RPMI7951 (cell line): Measurements from ENCODE around the gene BAZ1B. TPM values are rescaled to one million over a fixed set of nuclear protein-coding genes. Genes with fewer than 3 reads are reported as not detected.
"Not testable (repeated sequence)": the region's sequence is repeated elsewhere in the genome, so short reads cannot be mapped to it uniquely, and the experiment has no call there.

Experiments used
- DNase-seq: peaks from one replicate; pipeline ENCODE4 v3.0.0-alpha.2; 2012; ENCODE audit warnings: low read depth
- total RNA-seq: library from RNA; depleted of rRNA; stranded (reverse); fragments of >200 nt; shearing (Covaris generic); gene quantifications from 2 replicates; pipeline ENCODE4 v1.2.3, GENCODE V29; 2014

Gene BAZ1B
- total RNA-seq, 1 experiment from 2014 or later, result 60.4 TPM

- DNase-seq, result no peak
Observed at GRCh38 chr7:73544678-73545077, 22.6 kb upstream of the BAZ1B start.

DNA sequence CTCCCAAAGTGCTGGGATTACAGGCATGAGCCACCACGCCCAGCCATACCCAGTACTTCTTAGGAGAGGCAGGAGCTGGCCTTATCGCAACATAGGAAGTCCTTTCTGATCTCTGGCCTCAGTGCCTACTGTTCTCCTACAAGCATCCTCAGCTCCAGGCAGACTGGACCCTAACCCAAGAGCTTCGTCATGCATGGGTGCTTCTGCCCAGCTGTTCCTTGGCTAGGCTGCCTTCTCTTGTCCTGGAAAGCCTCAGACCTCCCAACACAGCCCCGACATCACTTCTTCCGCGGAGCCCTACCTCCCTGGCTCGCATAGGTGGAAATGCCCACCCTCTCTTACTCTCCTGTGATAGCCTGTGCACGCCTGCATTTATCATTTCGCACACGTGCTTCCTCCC is 19.6 kb upstream of the BAZ1B start:
- no peak for DNase-seq

DNA sequence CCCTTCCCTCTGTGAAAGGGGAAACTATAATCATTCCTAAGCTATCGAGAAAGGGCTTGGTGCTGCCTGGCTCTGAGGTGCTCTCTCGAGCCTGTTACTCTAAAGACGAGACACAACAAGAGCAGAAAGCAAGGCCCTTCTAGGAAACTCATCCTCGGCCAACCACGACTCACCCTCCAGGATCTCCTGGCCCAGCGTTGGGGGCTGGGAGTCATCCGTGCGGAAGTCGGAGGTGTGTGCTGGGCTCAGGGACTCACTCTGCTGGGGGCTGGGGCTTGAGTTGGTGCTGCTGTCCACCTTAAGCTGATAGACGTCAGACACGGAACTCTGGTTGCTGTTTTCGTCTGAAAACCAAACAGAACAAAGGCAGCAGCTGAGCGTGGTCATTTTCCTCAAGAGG is 17.6 kb upstream of the BAZ1B start:
- DNase-seq, result no peak

- not testable (repeated sequence) for DNase-seq
Observed at GRCh38 chr7:73538510-73538909, 16.4 kb upstream of the BAZ1B start.

DNA sequence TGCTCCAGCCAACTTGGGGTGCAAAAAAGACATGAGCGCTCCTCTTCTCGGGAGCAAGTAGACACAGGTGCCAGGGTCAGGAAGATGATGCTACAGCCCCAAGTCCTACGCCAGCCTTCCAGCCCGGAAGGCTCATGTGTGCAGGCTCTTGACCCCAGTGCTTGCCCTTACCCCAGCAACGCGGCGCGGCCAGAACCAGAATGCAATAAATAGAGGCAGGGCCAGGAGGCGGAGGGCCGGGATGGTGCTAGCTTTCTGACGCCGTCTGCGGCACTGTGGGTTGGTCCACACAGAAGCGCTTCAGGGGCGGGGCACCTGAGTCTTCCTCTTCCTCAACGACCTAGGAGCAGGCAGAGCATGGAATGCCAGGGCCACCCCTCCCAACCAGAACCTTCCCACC is 15.0 kb upstream of the BAZ1B start:
- DNase-seq, result no peak

DNA sequence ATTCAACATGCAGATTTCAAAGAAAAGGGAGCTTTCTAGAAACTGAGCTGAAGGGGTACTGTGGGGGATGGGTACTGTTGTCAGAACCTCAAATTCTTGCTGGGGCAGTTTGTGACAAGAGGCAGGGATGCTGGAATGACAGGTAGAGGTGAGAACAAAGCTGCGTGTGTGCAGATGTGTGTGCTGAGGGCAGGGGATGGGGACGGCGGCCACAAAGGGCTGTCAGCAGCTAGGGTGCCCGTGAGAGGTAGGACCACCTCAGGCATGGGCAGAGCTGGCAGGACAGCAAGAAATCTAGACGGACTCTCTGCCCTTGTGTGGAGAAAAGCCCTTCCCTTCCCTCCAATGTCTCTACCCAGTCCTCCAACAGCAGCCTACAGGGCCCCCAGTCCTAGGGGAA is 14.4 kb upstream of the BAZ1B start:
- no peak for DNase-seq

DNA sequence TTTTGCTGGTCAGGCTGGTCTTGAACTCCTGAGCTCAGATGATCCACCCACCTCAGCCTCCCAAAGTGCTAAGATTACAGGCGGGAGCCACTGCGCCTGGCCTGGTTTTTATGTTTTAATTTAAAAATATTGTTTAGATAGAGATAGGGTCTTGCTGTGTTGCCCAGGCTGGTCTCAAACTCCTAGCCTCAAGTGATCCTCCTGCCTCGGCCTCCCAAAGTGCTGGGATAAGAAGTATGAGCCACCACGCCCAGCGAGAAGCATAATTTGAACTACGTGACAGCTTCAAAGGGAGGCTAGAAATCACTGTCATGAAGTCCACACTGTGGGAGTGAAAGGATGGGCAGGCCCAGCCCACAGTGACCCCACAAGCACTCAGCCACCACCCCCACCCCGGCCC is 13.8 kb upstream of the BAZ1B start:
- DNase-seq, result not testable (repeated sequence)

- no peak for DNase-seq
Observed at GRCh38 chr7:73533742-73534141, 11.6 kb upstream of the BAZ1B start.

DNA sequence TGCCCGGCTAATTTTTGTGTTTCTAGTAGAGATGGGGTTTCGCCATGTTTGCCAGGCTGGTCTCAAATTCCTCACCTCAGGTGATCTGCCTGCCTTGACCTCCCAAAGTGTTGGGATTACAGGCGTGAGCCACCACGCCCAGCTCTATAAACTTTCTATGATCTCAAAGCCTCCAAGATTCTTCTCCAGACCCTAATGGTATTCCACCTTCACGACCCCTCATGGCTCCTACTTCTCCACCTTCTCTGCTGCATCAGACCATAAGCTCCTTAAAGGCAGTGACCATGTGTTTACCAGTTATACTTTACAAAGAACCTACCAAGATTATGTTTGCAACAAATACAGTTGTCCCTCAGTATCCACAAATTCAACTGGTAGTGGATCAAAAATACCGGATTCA is 10.1 kb upstream of the BAZ1B start:
- DNase-seq, result no peak

DNA sequence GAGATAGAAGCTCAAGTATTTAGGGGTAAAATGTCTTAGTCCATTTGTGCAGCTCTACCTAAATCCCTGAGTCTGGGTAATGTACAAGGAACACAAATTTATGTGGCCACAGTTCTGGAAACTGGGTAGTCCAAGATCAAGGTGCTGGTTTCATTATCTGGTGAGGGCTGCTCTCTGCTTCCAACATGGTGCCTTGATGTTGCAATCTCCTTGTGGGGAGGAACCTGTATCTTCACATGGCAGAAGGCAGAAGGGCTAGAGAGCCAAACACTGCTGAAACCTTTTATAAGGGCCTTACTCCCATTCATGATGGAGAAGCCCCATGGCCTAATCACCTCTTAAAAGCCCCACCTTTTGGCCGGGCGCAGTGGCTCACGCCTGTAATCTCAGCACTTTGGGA is 8.7 kb upstream of the BAZ1B start:
- DNase-seq, result no peak

DNA sequence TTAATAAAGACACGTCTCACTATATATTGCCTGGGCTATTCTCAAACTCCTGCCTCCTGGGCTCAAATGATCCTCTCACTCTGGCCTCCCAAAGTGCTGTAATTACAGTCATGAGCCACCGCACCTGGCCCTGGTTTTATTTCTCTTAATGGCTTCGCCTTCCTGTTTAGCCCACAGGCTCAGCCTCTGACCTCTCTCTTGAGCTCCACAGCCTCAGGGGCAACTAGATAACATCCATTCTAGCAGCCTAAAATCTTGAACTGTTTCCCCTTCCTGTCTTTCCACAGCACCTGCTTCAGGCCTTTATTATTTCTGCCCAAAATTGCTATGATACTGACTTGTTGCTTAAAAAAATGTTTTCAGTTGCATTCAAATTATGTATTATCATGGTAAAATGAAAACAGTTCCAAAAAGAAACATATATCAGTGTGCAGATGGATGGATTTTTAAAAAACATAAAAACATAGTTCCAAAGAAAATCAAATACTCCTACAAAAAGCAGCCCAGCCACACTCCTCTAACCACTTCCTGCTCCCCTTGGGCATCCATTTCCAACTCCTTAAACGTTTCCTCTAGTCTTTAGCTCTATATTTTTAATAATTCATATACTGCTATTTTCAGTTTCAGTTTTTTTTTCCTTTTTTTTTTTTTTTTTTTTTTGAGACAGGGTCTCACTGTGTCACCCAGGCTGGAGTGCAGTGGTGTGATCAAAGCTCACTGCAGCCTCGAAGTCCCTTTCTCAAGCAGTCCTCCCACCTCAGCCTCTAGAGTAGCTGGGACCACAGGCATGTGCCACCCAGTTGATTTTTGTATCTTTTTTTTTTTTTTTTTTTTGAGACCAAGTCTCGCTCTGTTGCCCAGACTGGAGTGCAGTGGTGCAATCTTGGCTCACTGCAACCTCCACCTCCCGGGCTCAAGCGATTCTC is 5.1 kb upstream of the BAZ1B start:
- DNase-seq, result peak; percentile 59

DNA sequence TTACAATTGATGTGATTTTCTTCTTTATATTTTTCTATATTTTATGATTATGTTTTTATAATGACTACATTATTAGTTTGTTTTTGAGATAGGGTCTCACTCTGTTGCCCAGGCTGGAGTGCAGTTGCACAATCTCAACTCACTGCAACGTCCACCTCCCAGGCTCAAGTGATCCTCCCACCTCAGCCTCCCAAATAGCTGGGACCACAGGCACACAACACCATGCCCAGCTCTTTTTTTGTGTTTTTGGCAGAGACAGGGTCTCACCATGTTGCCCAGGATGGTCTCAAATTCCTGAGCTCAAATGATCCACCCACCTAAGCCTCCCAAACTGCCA is 4.0 kb upstream of the BAZ1B start:
- not testable (repeated sequence) for DNase-seq

- DNase-seq, result no peak
Observed at GRCh38 chr7:73521636-73522104, 423 bp downstream of the BAZ1B start.

GRCh38 chr7:73520673-73521635 is 1.1 kb downstream of the BAZ1B start:
- peak; percentile 35 for DNase-seq

DNA sequence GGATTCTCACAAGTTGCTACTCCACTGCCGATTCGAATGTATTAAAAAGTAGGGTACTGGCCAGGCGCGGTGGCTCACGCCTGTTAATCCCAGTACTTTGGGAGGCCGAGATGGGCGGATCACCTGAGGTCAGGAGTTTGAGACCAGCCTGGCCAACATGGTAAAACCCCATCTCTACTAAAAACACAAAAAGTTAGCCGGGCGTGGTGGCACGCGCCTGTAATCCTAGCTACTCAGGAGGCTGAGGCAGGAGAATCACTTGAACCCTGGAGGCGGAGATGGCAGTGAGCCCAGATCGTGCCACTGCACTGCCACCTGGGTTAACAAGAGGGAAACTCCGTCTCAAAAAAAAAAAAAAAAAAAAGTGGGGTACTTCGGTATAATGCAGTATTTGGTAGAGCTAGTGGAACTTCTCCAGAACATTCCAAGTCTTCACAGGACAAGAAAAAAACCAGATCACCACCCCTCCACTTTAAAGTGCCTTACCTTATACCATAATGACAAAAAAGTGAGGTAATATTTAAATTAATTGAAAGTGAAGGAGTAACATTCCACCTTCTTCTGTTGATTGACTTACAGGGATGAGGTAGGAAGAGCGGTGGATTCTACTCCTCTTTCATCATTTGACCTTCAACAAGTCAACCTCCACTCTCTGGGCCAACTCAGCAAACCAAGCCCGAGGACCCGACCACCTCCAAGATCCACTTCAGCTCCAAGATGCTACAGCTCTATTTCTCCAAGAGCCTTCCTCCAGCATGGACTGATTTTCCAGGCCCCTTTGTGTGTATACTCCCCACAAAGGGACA is 2.0 kb downstream of the BAZ1B start:
- DNase-seq, result no peak

GRCh38 chr7:73518470-73518869 is 3.6 kb downstream of the BAZ1B start:
- DNase-seq, result no peak

DNA sequence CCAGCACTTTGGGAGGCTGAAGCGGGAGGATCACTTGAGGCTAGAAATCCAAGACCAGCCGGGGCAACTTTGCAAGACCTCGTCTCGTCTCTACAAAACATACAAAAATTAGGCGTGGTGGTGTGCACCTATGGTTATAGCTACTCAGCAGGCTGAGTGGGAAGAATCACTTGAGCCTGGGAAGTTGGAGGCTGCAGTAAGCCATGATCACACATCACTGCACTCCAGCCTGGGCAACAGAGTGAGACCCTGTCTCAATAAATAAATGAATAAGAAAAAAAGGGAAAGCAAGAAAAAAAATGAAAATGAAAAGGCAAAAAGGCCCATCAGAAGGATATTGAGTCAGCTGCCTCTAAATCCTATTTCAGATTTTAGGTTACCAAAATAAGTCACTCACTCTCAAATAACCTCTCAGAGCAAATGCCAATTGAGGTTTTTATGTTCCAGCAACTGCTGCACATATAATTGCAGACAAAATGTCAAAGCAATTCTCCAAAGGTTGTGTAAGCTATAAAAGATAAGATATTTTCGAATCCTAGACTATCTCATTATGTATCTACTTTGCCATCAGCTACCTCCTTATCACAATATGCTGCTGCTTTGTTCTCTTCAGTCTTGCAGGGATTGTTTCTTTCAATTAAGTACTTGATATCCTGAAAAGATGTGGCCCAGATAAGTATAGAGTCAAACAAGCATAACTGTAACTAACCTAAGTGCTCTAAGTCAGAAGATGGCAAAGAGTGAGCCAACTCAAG is 4.7 kb downstream of the BAZ1B start:
- DNase-seq, result no peak

DNA sequence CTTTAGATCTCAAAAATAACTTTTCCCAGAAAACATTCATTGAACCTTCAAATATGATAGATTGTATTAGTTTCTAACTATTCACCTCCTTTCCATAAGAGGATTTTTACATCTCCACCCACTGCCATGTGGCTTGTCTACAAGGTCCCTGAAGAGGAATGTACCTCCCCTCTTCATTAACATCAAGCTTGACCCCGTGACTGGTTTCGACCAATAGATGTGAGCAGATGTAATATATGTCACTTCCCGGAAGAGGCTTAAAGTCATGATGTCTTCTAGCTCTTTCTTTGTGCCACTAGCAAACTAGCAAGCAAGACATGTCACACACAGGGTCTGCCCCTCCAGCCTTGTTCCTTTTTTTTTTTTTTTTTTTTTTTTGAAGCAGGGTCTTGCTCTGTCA is 6.9 kb downstream of the BAZ1B start:
- DNase-seq, result no peak

DNA sequence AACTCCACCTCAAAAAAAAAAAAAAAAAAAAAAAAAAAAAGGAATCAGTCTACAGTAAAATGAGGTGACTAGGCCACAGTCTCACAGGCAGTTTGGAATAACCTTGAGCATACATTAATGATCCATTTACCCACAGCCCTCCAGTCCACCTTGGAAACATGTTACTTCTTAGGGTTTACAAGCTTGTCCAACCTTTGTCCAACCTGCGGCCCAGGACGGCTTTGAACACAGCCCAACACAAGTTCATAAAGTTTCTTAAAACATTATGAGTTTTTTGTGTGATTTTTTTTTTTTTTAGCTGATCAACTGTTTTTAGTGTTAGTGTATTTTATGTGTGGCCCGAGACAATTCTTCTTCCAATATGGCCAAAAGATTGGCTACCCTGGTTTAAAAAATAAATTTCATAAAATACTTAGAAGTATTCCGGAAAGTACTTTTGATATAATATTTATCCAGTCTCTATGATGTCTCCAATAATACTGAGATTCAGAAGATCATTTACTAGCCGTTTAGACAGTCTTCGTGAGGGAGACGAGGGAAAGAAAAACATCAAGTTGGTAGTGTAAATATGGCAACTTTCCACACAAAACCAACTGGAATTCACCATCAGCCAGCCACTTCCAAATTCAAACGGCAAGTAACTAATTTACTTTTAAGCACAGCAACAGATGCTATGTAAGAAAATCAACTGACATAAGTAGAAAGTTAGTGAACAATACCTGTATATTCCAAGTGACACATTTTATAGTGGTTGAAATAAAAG is 9.9 kb downstream of the BAZ1B start:
- no peak for DNase-seq

DNA sequence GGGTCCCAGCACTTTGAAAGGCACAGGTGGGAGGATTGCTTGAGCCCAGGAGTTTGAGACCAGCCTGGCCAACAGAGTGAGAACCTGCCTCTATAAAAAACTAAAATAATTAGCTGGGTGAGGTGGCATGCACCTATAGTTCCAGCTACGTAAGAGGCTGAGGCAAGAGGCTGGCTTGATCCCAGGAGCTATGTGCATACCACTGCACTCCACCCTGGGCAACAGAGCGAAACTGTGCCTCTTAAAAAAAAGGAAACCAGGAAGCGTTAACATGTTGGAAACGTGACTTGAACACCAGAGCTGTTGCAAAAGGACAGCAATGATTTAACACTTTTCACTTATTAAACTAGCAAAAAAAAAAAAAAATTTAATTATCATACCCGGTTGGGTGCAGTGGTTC is 12.6 kb downstream of the BAZ1B start:
- no peak for DNase-seq
